HG02623 (cell line): ENCODE data around the gene CENPB.

ENCODE experiments used
- ATAC-seq: cut with Tn5 transposase; IDR thresholded peaks from one replicate; pipeline ENCODE4 v1.9.1; 2021; ENCODE audit warnings: moderate library complexity; ENCODE audit not compliant: unreplicated experiment

CENPB gene

DNA sequence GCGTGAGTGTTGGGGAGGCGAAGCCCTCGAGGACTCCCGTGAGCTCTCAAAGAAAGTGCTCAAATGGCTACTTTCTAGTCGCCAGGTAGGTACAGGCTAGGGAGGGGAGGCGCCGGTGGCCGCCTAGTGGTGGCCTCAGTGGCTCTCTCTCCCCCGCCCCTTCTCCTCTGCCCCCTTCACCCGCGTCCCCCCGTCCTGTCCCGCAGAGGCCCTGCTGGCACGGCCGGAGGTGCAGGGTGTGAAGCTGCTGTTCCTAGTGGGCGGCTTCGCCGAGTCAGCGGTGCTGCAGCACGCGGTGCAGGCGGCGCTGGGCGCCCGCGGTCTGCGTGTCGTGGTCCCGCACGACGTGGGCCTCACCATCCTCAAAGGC lies 35.2 kb downstream of the CENPB start:
- ATAC-seq = no peak

DNA sequence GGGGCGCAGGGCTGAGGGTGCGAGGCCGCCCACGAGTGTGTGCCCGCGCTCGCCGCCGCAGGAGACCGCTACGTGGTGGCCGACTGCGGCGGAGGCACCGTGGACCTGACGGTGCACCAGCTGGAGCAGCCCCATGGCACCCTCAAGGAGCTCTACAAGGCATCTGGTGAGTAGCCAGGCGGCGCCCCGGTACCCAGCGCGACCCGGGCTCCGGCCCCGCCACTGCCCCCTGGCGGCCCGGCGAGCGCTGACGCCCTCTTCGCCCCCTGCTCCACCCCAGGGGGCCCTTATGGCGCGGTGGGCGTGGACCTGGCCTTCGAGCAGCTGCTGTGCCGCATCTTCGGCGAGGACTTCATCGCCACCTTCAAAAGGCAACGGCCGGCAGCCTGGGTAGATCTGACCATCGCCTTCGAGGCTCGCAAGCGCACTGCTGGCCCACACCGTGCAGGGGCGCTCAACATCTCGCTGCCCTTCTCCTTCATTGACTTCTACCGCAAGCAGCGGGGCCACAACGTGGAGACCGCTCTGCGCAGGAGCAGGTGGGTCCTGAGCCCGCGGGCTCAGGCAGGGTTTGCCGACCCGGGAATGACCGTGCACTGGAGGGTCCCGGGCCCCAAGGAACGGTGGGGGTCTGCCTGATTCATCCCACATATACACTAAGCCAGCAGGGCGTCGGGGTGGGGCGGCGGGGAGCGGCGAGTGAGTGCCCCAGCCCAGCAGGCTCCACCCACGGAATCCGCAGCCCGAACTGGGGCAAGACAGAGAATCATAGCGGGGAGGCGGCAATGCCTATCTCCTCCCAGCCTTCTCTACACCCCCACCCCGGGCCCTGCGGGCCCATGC lies 36.6 kb downstream of the CENPB start:
- ATAC-seq = no peak

DNA sequence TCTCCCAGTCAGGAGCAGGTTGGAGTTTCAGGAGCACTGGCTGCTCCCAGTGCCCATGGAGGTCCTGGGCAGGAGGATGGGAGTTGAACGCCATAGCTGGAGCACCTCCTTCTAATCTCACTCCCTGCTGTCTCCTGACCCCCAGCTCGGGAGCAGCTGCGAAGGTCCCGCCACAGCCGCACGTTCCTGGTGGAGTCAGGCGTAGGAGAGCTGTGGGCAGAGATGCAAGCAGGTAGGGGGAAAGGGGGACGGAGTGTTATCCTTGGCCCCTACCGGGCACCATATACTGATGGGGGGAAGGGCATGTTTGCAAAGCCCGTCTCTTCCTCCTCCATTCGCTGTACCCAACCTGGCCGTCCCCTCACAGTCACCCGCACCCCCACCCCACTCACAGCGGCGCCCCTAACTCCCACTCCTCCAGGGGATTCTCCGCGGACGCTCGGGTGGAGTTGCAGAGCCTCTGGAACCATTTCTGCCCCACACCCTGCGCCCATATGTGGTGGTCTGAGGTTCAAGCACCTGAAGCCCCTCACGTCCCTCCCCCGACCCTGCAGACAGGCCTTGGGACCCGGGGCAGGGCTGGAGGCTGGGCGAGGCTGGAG lies 37.4 kb downstream of the CENPB start:
- no peak for ATAC-seq

DNA sequence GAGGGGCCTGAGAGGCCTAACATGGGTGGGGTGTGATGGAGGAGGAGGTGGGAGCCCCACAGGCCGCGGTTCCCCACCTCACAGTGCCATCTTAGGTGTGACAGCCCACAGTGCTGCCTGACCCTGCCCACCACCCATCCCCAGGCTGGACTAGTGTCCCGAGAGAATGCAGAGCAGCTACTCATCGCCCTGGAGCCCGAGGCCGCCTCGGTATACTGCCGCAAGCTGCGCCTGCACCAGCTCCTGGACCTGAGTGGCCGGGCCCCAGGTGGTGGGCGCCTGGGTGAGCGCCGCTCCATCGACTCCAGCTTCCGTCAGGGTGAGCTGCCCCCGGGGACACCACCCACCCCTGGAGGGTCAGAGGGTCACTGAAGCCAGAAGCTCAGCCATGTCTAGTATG lies 38.5 kb downstream of the CENPB start:
- no peak for ATAC-seq

DNA sequence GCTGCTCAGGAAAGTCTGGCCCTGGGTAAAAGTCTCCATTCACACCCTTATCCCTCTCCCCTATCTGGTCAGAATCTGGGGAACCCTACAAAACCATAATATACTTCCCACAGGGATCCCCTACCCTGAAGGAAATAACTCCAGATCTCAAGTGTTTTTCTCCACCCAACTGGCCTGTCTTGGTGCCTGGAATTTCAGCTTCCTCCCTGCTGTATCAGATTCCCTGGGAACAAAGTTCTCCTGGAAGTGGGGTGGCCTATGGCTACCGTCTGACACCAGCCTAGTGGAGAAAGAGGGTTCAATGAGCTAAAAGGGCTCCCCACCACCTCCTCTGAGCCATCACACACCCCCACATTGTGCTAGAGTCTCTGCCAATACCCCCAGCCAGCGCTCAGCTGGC lies 39.1 kb downstream of the CENPB start:
- ATAC-seq = no peak

DNA sequence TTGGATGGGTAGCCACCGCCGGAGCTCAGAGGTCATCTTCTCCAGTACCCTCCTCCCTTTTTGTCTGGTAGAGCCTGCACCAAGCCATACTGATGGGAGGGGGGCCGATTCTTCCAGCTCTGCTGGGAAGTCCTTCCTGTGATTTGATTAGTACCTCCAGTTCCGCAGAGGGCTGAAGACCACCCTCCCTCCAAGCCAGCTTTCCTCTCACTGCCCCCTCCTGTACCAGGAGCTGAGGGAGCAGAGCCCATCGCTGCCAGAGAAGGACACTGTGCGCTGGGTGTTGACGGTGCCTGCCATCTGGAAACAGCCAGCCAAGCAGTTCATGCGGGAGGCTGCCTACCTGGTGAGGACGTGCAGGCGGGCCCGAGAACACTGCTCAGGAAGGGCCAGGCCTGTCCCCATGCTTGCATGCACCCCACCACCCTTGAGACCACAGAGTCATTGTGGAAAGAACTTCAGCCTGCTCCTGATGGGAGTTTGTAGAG lies 40.8 kb downstream of the CENPB start:
- no peak for ATAC-seq

DNA sequence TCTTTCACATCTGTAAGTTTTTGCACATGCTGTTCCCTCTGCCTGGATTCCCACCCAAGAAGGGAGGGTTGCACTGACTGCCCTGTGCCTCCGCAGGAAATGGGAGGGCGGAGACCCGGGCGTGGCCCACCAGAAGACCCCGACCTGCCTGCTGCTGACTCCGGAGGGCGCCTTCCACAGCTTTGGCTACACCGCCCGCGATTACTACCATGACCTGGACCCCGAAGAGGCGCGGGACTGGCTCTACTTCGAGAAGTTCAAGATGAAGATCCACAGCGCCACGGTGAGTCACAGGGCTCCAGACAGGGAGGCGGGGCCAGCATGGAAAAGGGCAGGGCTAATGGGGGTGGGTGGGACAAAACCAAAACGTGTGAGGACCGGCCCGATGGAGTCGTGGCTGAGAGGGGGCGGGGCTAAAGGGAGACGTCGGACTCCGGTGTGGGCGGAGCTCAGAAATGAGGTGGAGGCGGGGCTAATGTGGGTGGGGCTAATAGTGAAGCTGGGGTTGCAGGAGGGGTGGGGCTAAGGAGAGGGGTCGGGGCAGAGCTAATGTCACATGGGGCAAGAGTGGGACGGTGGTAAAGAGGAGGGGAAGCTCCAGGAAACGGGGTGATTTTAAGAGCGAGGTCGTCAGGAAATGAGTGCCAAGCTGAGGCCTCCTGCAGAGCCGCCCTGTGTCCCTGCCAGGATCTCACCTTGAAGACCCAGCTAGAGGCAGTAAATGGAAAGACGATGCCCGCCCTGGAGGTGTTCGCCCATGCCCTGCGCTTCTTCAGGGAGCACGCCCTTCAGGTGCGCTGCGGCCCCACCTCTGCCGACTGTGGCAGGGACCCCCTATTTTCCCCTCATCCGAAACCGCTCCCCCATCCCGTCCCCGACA lies 41.5 kb downstream of the CENPB start:
- no peak for ATAC-seq

DNA sequence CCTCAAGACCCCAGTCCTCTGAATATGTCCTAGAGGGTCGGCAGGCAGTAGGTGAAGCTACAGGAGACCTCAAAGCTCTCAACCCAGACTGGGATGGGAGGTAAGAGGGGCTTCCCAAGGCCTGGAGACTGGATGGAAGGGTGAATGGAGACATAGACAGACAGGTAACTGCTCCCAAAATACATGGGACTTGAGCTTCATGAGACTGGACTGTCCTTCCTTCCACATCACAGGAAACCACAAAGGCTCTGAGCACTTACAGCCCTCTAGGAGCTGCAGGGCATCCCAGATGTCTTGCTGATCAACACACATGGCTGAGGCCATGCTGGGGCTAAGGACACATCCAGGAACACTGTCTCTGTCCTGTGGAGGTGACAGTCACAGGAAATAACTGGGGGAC lies 42.5 kb downstream of the CENPB start:
- no peak for ATAC-seq

DNA sequence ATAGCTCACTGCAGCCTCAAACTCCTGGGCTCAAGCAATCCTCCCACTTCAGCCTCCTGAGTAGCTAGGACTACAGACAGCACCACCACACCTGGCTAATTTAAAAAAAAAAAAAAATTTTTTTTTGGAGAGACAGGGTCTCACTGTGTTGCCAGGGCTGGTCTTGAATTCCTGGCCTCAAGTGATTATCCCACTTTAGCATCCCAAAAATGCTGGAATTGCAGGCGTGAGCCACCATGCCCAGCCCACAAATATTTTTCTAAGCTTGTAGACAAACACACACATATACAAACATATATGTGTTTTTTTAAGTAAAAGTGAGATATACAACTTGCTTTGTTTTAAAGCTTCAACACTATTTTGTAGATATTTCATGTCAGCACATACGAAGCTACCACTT lies 43.3 kb downstream of the CENPB start:
- no peak for ATAC-seq

DNA sequence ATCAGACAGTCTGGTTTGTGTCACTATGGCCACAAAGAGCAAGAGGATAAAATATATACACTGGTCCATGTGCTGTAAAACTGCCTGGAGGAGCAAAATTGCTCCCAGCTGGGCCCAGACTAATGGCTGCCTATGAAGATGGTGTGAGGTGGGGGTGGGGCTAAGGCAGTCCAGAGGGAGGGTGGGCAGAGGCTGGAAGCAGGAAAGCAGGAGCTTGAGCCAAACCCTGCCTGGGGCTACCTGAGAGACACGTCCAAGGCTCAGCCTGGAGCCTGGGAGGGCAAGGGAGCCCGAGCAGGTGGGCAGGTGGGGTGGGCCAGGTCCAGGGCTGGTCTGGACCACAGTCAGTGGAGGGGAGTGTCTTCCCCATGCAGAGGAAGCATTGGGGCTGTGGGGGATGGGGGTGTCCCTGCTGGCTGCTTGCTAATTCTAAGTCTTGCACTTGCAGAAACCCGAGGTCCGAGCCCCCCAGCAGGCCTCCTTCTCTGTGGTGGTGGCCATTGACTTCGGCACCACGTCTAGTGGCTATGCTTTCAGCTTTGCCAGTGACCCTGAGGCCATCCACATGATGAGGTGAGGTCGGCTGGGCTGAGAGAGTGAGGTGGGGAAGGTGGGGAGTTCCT lies 44.6 kb downstream of the CENPB start:
- ATAC-seq = no peak

DNA sequence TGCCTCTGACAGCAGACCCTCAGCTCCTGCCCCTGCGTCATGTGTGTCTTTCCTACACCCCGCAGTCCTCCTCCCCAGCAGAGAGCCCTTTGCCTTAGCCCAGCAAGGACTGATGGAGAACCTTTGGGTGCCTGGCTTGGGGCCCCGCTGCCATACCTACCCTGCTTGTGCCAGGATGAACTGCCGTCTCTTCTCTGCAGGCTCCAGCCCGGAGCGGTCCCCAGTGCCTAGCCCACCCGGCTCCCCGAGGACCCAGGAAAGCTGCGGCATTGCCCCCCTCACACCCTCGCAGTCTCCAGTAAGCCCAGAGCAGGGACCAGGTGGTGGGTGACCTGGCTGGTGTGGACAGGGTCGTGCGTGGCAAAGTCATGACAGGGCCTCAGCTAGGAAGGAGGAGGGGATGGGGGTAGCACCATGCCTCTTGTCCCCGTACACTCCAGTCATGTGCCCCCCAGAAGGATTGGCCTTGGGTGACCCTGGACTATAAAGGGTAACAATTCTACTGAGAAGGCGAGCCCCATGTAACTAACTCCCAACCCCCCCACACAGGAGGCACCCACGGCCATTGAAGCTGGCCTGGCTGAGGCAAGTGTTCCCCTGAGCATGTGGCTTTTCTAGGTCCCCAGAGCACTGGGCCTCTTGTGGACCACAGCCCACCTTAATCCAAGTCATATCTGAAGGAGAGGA lies 45.8 kb downstream of the CENPB start:
- no peak for ATAC-seq

DNA sequence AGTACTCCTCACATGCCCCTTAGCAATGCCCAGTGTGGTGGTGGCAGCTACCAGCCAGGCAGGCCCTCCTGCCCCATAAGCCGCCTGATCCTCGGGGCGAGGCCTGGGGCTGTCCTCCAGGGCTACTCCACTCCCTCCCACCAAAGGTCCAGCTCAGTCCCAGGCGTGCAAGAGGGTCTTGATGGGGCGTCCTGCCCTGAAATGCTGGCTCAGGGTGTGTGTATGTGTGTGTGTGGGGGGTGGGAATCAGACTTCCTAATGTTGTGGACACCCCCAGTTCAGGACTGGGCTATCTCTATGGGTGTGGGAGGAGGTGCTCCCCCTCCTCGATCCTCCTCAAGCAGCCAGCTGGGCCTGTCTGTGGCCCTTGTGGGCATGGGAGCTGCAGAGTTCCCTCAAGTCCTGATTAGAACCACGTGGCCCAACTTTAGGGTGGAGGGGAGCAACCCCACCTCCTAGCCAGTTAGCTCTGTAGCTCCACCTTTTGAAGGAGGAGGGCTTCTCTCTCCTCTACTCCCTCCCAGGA lies 46.6 kb downstream of the CENPB start:
- no peak for ATAC-seq

DNA sequence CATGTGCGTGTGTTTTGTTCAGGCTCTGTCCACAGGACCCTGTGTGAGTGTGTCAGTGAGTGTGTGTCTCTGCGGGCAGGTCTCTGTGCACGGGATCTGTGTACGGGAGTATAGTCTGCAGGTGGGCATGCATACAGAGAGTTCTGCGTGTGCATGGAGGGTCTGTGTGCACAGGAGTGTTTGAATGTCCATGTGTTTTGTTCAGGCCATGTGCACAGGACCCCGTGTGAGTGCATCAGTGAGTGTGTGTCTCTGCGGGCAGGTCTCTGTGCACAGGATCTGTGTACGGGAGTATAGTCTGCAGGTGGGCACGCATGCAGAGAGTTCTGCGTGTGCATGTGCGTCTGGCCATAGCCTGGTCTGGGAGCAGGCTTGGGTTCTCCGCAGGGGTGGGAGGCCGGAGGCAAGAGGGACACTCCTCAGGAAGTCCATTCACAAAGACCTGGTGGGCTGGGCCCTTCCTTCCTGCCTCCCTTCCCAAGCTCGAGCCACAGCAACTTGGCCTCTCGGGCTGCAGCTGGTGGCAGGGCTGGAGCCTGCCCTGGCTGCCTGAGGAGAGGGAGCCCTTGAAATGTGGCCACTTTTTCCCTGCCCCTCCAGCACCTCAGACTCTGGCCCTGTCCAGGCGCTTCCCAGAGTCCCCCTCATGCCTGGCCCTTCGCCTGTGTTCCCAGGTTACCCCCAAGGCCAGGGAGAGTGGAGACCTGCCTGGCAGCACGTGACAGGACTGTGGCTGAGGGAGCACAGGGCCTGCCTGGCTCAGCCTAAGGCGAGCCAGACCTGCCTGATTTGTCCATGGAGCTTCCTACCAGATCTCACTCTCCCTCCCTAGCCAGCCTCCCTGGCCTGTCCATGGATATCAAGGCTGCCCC lies 47.2 kb downstream of the CENPB start:
- no peak for ATAC-seq

DNA sequence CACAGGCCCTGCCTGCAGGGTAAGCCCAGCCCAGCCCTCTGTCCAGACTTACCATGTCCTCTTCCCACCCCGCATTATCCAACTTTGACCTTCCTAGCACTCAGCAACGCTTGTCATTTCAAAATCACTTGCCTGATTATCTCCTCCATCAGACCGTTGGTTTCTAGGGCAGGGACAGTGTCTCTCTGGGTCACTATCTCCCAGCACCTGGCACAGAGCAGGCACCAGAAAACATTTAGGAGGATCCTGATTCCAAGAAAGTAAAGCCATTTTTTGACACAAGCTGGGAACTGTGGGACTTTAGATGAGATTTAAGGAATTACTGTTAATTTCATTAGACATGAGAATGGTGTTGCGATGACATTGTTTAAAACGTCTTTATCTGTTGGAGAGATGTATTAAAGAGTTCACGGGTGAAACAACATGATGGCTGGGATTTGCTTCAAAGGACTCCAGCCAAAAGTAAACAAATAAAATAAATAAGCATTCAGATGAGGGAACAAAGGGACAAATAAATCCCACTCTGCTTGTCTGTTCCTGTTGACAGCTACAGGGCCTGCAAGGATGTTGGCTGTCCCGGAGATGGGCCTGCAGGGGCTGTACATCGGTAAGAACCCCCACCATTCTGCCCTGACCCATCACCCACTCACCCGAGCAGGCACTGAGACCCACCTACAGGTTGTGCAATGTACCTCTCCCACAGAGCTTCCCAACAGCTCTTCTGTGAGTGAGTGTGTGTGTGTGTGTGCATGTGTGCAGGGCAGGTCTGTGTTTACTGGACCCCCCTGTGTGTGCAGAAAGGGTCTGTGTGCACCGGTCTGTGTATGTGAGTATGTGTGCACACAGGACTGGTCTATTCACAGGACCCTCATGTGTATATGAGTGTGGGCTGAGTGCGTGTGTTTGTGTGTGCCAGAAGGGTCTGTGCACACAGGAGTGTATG lies 48.2 kb downstream of the CENPB start:
- no peak for ATAC-seq

DNA sequence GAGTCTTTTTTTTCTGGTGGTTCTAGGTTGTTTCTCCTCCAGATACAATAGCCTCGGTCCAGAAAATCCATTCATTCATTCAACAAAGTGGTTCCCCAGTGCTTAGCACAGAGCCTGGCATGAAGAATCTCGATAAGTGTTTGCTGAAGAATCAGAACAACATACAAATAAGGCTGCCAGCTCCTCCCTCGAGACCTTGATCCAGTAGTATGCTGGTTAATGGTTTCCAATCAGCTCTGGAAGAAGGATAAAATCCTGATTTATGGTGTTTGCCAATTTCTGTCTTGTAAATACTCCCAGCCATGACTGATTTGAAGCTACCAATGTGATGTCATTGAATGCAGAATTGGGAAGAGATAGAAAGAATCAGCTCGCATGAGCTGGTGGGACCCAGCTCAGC lies 50.8 kb downstream of the CENPB start:
- no peak for ATAC-seq

DNA sequence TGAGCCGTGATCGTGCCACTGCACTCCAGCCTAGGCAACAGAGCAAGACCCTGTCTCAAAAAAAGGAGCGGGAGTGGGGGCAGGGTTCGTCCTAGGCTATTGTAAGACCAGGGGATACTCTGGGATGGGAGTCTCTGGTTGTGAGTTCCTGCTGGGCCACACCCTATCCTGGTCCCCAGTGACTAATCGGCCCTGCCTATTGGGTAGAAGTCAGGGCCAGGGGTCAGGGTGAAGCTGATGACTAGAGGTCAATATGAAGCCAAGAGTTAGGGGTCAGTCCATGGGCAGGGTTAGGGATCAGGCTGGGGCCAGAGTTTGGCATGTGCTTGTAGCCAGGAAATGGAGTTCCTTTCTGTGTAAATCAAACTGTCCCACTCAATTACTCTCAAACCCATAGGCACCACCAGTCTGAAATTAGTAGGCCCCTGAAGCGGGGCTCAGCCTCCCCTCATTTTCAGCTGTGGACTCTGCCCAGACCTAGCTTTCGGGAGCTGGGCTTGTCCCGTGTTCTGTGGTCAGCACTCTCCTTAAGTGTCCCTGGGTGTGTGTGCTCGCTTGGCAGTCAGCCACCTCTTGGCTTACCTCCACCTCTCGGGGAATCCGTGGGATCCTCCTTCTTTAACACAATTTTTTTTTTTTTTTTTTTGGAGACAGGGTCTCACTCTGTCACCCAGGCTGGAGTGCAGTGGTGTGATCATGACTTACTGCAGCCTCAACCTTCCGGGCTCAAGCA lies 52.3 kb downstream of the CENPB start:
- no peak for ATAC-seq
